ENCODE data around the gene MT1E.

Gene MT1E

DNA sequence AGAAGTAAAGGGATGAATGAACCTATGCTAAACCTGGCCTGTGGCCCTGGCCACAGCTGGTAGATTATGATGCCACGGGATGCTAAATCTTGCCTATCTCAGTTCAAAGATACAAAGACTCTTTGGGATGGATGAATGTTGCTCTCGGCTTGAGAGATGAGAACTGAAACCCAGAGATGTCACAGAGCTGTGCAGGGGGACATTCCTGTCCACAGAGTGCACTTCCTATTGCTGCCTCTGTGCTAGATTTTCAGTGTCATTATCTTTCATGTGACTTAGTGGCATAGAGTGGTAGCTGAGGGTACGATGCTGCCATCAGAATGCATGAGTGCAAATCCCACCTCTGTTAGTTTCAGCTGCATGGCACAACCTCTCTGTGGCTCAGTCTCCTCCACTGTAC lies 4.6 kb downstream of the MT1E start:
- H3K27ac ChIP-seq (ENCODE audit: low read length) = peak overlapping the region; percentile 30; the same call in 1 of the 2 replicates
- no peaks in the 10 kb centered on the region for H3K36me3 ChIP-seq (replicated peaks; ENCODE audit: low read depth, low read length)
- H4K20me1 ChIP-seq (ENCODE audit: insufficient read depth, low read length) = no peaks in the 10 kb centered on the region
- peaks cover 28% of the 10 kb centered on the region for H3K27me3 ChIP-seq (ENCODE audit: low read depth, low read length)
- H3K9me3 ChIP-seq (ENCODE audit: insufficient read depth, low read length) = no peaks in the 10 kb centered on the region
- H3K4me2 ChIP-seq (ENCODE audit: low read length) = peak overlapping the region; percentile 67
- H3K9ac ChIP-seq (ENCODE audit: low read length) = no peak overlapping the region
- no peak overlapping the region for H3K4me3 ChIP-seq (ENCODE audit: low read length)
- H3K4me1 ChIP-seq (ENCODE audit: low read length) = peaks cover 24% of the 10 kb centered on the region
- H3K79me2 ChIP-seq (ENCODE audit: low read length) = no peaks in the 10 kb centered on the region
- no peak overlapping the region for H2AFZ ChIP-seq (ENCODE audit: low read depth, low read length)
- TF ChIP-seq, protein P1, sequence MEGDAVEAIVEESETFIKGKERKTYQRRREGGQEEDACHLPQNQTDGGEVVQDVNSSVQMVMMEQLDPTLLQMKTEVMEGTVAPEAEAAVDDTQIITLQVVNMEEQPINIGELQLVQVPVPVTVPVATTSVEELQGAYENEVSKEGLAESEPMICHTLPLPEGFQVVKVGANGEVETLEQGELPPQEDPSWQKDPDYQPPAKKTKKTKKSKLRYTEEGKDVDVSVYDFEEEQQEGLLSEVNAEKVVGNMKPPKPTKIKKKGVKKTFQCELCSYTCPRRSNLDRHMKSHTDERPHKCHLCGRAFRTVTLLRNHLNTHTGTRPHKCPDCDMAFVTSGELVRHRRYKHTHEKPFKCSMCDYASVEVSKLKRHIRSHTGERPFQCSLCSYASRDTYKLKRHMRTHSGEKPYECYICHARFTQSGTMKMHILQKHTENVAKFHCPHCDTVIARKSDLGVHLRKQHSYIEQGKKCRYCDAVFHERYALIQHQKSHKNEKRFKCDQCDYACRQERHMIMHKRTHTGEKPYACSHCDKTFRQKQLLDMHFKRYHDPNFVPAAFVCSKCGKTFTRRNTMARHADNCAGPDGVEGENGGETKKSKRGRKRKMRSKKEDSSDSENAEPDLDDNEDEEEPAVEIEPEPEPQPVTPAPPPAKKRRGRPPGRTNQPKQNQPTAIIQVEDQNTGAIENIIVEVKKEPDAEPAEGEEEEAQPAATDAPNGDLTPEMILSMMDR (IDR thresholded peaks at IDR 0.05; ENCODE audit: low read depth, low read length) = no peak
- no peak for TF ChIP-seq EZH2phosphoT487 (IDR thresholded peaks at IDR 0.05; ENCODE audit: low read depth)

- no peak for TF ChIP-seq EZH2phosphoT487 (IDR thresholded peaks at IDR 0.05; ENCODE audit: low read depth)
- TF ChIP-seq, protein P1 (IDR thresholded peaks at IDR 0.05; ENCODE audit: low read depth, low read length) = no peak
- H3K4me2 ChIP-seq (ENCODE audit: low read length) = no peak overlapping the region
- no peaks in the 10 kb centered on the region for H3K9me3 ChIP-seq (ENCODE audit: insufficient read depth, low read length)
- no peaks in the 10 kb centered on the region for H4K20me1 ChIP-seq (ENCODE audit: insufficient read depth, low read length)
- H2AFZ ChIP-seq (ENCODE audit: low read depth, low read length) = no peak overlapping the region
- peaks cover 24% of the 10 kb centered on the region for H3K4me1 ChIP-seq (ENCODE audit: low read length)
- peaks cover 18% of the 10 kb centered on the region for H3K27me3 ChIP-seq (ENCODE audit: low read depth, low read length)
- H3K4me3 ChIP-seq (ENCODE audit: low read length) = no peak overlapping the region
- H3K79me2 ChIP-seq (ENCODE audit: low read length) = no peaks in the 10 kb centered on the region
- no peak overlapping the region for H3K27ac ChIP-seq (ENCODE audit: low read length)
- H3K9ac ChIP-seq (ENCODE audit: low read length) = no peak overlapping the region
- H3K36me3 ChIP-seq (replicated peaks; ENCODE audit: low read depth, low read length) = no peaks in the 10 kb centered on the region
Measured at GRCh38 chr16:56631197-56631596, 5.6 kb downstream of the MT1E start.

DNA sequence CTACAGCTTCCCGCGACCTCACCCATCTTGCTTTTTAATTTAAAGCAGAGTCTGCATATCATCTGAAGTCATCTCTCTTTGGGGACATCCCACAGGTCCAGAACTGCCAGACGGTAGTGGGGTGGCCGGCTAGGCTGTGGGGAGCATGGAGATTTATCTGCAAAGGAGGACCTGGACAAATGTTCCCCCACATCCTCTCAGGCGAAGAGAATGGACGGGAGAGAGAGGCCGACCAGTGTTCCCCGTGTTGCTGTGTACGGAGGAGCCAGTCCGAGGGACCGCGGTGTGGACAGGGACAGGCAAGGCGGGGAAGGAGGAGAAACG lies 6.2 kb downstream of the MT1E start:
- Histone ChIP-seq H3K27me3 (ENCODE audit: low read depth, low read length) (peaks cover 20% of the 10 kb centered on the region), H3K4me1 (ENCODE audit: low read length) (peaks cover 24% of the 10 kb centered on the region), H3K36me3 (replicated peaks; ENCODE audit: low read depth, low read length) (no peaks in the 10 kb centered on the region), H2AFZ (ENCODE audit: low read depth, low read length) (no peak overlapping the region), H3K27ac (ENCODE audit: low read length) (no peak overlapping the region), H3K4me2 (ENCODE audit: low read length) (no peak overlapping the region), H4K20me1 (ENCODE audit: insufficient read depth, low read length) (no peaks in the 10 kb centered on the region), H3K4me3 (ENCODE audit: low read length) (no peak overlapping the region), H3K9me3 (ENCODE audit: insufficient read depth, low read length) (no peaks in the 10 kb centered on the region), H3K9ac (ENCODE audit: low read length) (no peak overlapping the region), H3K79me2 (ENCODE audit: low read length) (no peaks in the 10 kb centered on the region)
- TF ChIP-seq EZH2phosphoT487 (IDR thresholded peaks at IDR 0.05; ENCODE audit: low read depth) = no peak
- TF ChIP-seq, protein P1 (IDR thresholded peaks at IDR 0.05; ENCODE audit: low read depth, low read length) = no peak

DNA sequence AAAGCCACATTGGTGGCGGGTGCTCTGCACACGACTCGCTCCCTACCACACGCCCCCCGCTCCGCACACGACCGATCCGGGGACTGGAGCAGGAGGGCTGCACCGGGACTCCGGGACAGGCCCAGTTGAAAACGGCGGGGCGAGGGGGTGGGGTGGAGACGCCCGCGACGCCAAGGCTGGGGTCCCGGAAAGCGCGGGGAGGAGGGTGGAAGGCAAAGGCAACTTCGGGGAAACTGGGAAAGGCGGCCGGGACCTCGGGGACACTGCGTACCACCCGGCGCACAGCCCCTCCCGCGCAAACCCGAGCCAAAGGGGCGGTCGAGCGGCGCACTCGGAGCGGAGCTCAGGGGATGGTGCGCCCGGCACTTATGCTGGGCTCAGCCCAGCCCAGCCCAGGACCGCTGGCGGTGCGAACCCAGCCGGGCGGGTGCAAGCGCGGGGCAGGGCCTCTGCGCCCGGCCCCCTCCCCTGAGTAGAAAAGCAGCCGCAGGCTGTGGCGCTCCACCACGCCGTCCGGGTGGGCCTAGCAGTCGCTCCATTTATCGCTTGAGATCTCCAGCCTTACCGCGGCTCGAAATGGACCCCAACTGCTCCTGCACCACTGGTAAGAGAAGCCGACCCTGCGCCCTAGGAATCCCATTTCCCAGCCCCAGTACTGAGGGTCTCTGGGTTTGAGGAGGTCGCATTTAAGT lies 6.7 kb downstream of the MT1E start, which contains the start of gene MT1M:
MT1M (plus strand) TSS at position 504 of the 692 bp plus-strand sequence; CDS start at position 577, 73 bp downstream.
- H3K9me3 ChIP-seq (ENCODE audit: insufficient read depth, low read length) = no peaks in the 10 kb centered on the region
- no peak within 1 kb of the TSS for H3K9ac ChIP-seq (ENCODE audit: low read length)
- no peaks in the 10 kb centered on the region for H4K20me1 ChIP-seq (ENCODE audit: insufficient read depth, low read length)
- no peak within 1 kb of the TSS for H3K4me3 ChIP-seq (ENCODE audit: low read length)
- peaks cover 24% of the 10 kb centered on the region for H3K4me1 ChIP-seq (ENCODE audit: low read length)
- H3K79me2 ChIP-seq (ENCODE audit: low read length) = no peaks in the 10 kb centered on the region
- no peak within 1 kb of the TSS for H3K4me2 ChIP-seq (ENCODE audit: low read length)
- peaks cover 23% of the 10 kb centered on the region for H3K27me3 ChIP-seq (ENCODE audit: low read depth, low read length)
- TF ChIP-seq, protein P1 (IDR thresholded peaks at IDR 0.05; ENCODE audit: low read depth, low read length) = no peak
- no peak for TF ChIP-seq EZH2phosphoT487 (IDR thresholded peaks at IDR 0.05; ENCODE audit: low read depth)
- no peak within 1 kb of the TSS for H3K27ac ChIP-seq (ENCODE audit: low read length)
- H2AFZ ChIP-seq (ENCODE audit: low read depth, low read length) = no peak within 1 kb of the TSS
- no peaks in the 10 kb centered on the region for H3K36me3 ChIP-seq (replicated peaks; ENCODE audit: low read depth, low read length)
